OCI-LY1 (cell line): ENCODE data around the gene EDN3.
"Not testable (repeated sequence)": the region's sequence is repeated elsewhere in the genome, so short reads cannot be mapped to it uniquely, and the experiment has no call there.

Experiments used
- H2AFZ ChIP-seq: fragments of 200-600 bp; sonication (generic), shearing (Covaris generic); 2 replicates; pipeline ENCODE4 v1.6.0; 2014; ENCODE audit warnings: antibody characterized with exemption, mild to moderate bottlenecking, low read length
- H3F3A ChIP-seq: fragments of 200-600 bp; sonication (generic), shearing (Covaris generic); 2 replicates; pipeline ENCODE4 v1.6.0; 2014; ENCODE audit warnings: mild to moderate bottlenecking, antibody characterized with exemption, low read length, moderate library complexity; ENCODE audit not compliant: insufficient read depth
- H3K27ac ChIP-seq: fragments of 200-600 bp; sonication (generic); 2 replicates; pipeline ENCODE4 v1.5.1; 2014; ENCODE audit warnings: low read length, mixed run types, mild to moderate bottlenecking, low read depth; ENCODE audit not compliant: poor library complexity, severe bottlenecking
- H3K27me3 ChIP-seq: fragments of 200-600 bp; sonication (generic); 2 replicates; pipeline ENCODE4 v1.6.0; 2014; ENCODE audit warnings: antibody characterized with exemption, mild to moderate bottlenecking, low read length, moderate library complexity; ENCODE audit not compliant: insufficient read depth
- H3K36me3 ChIP-seq: fragments of 200-600 bp; sonication (generic); 2 replicates; pipeline ENCODE4 v1.6.1; 2014; ENCODE audit warnings: mild to moderate bottlenecking, antibody characterized with exemption, low read length, moderate library complexity, mixed read lengths; ENCODE audit not compliant: insufficient read depth
- H3K4me1 ChIP-seq: fragments of 200-600 bp; sonication (generic); 2 replicates; pipeline ENCODE4 v1.5.1; 2014; ENCODE audit warnings: mild to moderate bottlenecking, low read length, moderate library complexity; ENCODE audit not compliant: insufficient read depth, severe bottlenecking
- H3K4me2 ChIP-seq: fragments of 200-600 bp; sonication (generic), shearing (Covaris generic); 2 replicates; pipeline ENCODE4 v1.6.1; 2014; ENCODE audit warnings: low read length
- H3K4me3 ChIP-seq: fragments of 200-600 bp; sonication (generic); 2 replicates; pipeline ENCODE4 v1.5.1; 2014; ENCODE audit warnings: low read length, low read depth, mild to moderate bottlenecking, mixed read lengths; ENCODE audit not compliant: poor library complexity, severe bottlenecking
- H3K79me2 ChIP-seq: fragments of 200-600 bp; shearing (Covaris generic); 2 replicates; pipeline ENCODE4 v1.6.1; 2016; ENCODE audit warnings: mixed run types, low read length, mixed read lengths; ENCODE audit not compliant: insufficient read depth
- H3K9ac ChIP-seq: fragments of 200-600 bp; sonication (generic), shearing (Covaris generic); 2 replicates; pipeline ENCODE4 v1.6.1; 2014; ENCODE audit warnings: mild to moderate bottlenecking, low read length, mixed read lengths
- H3K9me2 ChIP-seq: fragments of 200-600 bp; sonication (generic), shearing (Covaris generic); 2 replicates; pipeline ENCODE4 v1.6.1; 2014; ENCODE audit warnings: low read depth, mild to moderate bottlenecking, low read length, mixed read lengths
- H3K9me3 ChIP-seq: fragments of 200-600 bp; shearing (Covaris generic); 2 replicates; pipeline ENCODE4 v1.6.1; 2014; ENCODE audit warnings: low read length, mixed read lengths
- H4K20me1 ChIP-seq: fragments of 200-600 bp; sonication (generic), shearing (Covaris generic); 2 replicates; pipeline ENCODE4 v1.6.0; 2016; ENCODE audit warnings: mild to moderate bottlenecking, low read length; ENCODE audit not compliant: insufficient read depth
- EZH2 ChIP-seq: fragments of 200-600 bp; sonication (generic), shearing (Covaris generic); IDR thresholded peaks from 2 replicates; pipeline ENCODE4 v1.8.0; 2017; ENCODE audit warnings: borderline replicate concordance, mixed run types, mild to moderate bottlenecking, antibody characterized with exemption, low read length, moderate library complexity, mixed read lengths
- TF ChIP-seq, protein P1 (sequence below): fragments of 200-600 bp; sonication (generic), shearing (Covaris generic); IDR thresholded peaks from 2 replicates; pipeline ENCODE4 v1.5.1; 2017; ENCODE audit warnings: mild to moderate bottlenecking, antibody characterized with exemption, low read length, moderate library complexity, mixed read lengths

The EDN3 gene

DNA sequence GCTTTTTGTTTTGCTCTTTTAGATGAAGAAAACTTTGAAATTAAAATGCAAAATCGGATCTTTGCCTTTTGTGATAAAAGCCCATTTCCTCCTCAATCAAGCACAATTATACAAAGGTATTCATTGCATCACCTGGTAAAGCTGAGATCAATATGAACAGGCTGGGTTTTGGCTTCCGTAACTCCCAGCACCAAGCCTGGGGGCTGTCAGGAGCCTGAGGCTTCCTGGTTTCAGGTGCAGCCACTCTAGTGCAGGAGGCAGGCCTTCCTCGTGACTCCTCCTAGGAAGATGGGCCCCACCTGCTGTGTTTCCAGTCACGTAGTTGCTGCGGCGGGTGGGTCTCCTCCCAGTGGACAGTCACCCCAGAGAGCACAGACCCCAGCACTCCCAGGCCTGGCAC, 54.0 kb downstream of the EDN3 start:
- Histone ChIP-seq H3K4me3 (no peak overlapping the region), H3K9me2 (no peaks in the 10 kb centered on the region), H3K79me2 (no peaks in the 10 kb centered on the region), H3K9me3 (no peaks in the 10 kb centered on the region), H3K27me3 (peaks cover 3% of the 10 kb centered on the region; the same call in 1 of the 2 replicates), H3K27ac (no peak overlapping the region), H3K36me3 (no peaks in the 10 kb centered on the region), H2AFZ (no peak overlapping the region), H3K4me2 (no peak overlapping the region), H3K4me1 (no peaks in the 10 kb centered on the region), H3F3A (no peaks in the 10 kb centered on the region), H4K20me1 (no peaks in the 10 kb centered on the region), H3K9ac (no peak overlapping the region)
- TF ChIP-seq EZH2: no peak
- TF ChIP-seq, protein P1, sequence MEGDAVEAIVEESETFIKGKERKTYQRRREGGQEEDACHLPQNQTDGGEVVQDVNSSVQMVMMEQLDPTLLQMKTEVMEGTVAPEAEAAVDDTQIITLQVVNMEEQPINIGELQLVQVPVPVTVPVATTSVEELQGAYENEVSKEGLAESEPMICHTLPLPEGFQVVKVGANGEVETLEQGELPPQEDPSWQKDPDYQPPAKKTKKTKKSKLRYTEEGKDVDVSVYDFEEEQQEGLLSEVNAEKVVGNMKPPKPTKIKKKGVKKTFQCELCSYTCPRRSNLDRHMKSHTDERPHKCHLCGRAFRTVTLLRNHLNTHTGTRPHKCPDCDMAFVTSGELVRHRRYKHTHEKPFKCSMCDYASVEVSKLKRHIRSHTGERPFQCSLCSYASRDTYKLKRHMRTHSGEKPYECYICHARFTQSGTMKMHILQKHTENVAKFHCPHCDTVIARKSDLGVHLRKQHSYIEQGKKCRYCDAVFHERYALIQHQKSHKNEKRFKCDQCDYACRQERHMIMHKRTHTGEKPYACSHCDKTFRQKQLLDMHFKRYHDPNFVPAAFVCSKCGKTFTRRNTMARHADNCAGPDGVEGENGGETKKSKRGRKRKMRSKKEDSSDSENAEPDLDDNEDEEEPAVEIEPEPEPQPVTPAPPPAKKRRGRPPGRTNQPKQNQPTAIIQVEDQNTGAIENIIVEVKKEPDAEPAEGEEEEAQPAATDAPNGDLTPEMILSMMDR: no peak

DNA sequence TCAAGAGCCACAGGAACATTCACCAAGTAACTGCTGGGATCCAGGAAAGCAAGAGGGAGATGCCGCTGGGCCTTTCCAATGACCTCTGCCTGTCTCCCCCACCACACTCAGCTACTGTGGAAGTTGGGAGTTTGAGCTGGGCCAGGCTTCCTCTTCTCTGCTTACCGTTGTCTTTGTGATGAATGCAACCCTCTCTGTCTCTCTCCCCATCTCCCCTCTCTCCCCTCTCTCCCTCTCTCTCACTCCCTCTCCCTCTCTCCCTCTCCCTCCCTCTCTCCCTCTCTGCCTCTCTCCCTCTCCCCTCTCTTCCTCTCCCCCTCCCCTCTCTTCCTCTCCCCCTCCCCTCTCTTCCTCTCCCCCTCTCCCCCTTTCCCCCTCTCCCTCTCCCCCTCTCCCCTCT, 54.8 kb downstream of the EDN3 start:
- H4K20me1 ChIP-seq: no peaks in the 10 kb centered on the region
- no peaks in the 10 kb centered on the region for H3K79me2 ChIP-seq
- no peak overlapping the region for H3K4me3 ChIP-seq
- H3K27me3 ChIP-seq: peaks cover 3% of the 10 kb centered on the region; the same call in 1 of the 2 replicates
- no peak overlapping the region for H3K4me2 ChIP-seq
- H3F3A ChIP-seq: no peaks in the 10 kb centered on the region
- no peaks in the 10 kb centered on the region for H3K9me3 ChIP-seq
- no peaks in the 10 kb centered on the region for H3K36me3 ChIP-seq
- H3K27ac ChIP-seq: no peak overlapping the region
- no peaks in the 10 kb centered on the region for H3K9me2 ChIP-seq
- H2AFZ ChIP-seq: no peak overlapping the region
- H3K9ac ChIP-seq: no peak overlapping the region
- no peaks in the 10 kb centered on the region for H3K4me1 ChIP-seq
- no peak for TF ChIP-seq EZH2
- TF ChIP-seq, protein P1: no peak

DNA sequence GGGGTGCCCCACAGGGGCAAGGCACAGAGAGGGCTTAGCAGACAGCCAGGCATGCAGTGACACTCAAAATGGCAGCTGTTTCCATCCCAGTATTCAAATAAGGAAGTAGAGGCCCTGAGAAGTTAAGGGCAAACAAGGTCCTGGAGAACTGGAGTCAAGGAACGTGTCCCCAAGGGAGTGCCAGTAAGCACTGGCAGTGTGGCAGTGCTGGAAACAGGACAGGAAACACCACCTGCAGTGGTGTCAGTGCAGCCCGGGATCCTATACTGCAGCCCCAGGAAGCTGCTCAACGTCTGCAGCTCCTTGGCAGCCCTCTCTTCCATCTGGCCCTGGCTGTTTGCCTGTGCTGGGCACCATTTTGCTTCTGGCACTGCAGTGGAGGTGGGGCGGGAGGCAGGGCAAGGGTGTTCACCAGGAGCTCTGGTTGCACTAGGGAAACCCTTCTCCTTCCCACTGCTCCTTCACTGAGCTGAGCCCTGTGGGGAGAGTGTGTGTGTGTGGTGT, 56.3 kb downstream of the EDN3 start:
- TF ChIP-seq, protein P1: no peak
- no peak for TF ChIP-seq EZH2
- Histone ChIP-seq H3K27me3 (peaks cover 3% of the 10 kb centered on the region; the same call in 1 of the 2 replicates), H3K4me1 (no peaks in the 10 kb centered on the region), H3K4me3 (no peak overlapping the region), H3K27ac (no peak overlapping the region), H2AFZ (no peak overlapping the region), H3F3A (no peaks in the 10 kb centered on the region), H3K9me3 (no peaks in the 10 kb centered on the region), H3K9me2 (no peaks in the 10 kb centered on the region), H3K79me2 (no peaks in the 10 kb centered on the region), H3K36me3 (no peaks in the 10 kb centered on the region), H3K4me2 (no peak overlapping the region), H4K20me1 (no peaks in the 10 kb centered on the region), H3K9ac (no peak overlapping the region)

DNA sequence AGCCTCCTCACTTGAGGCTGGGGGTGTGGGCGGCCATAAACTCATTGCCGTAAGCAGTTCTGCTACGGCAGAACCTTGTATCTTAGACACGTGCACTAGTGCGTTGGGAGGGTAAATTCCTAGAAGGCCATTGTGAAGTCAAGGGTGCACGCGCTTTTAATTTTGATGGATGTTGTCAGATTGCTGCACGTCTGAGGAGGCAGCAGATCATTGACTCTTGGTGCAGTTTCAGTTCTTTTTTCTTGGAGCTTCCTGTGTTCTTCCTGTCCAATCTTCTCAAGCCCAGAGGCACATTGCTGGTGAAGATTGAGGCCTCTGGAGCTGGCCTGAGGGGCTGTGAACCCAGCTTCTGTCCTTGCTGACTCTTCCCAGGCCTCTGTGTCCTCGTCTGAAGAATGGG, 58.4 kb downstream of the EDN3 start:
- H3K27me3 ChIP-seq, H3K27ac ChIP-seq, H3K4me1 ChIP-seq, H3K36me3 ChIP-seq, H3K4me3 ChIP-seq, H3K9me3 ChIP-seq, H3K9ac ChIP-seq, H2AFZ ChIP-seq, H3K9me2 ChIP-seq, H3F3A ChIP-seq, H3K79me2 ChIP-seq, H3K4me2 ChIP-seq, H4K20me1 ChIP-seq: not testable (repeated sequence)
